IPS-20b (cell line): ENCODE results near the gene RGPD3.
"Not testable (repeated sequence)": the region's sequence is repeated elsewhere in the genome, so short reads cannot be mapped to it uniquely, and the experiment has no call there.

Experiments used
- H3K27ac ChIP-seq: one replicate; pipeline ENCODE4 v1.5.1; 2013; ENCODE audit warnings: low read length
- H3K27me3 ChIP-seq: 2 replicates; pipeline ENCODE4 v1.6.1; 2013; ENCODE audit warnings: mild to moderate bottlenecking, low read length, inconsistent platforms; ENCODE audit not compliant: insufficient read depth
- H3K36me3 ChIP-seq: 2 replicates; pipeline ENCODE4 v1.6.1; 2013; ENCODE audit warnings: low read depth, mild to moderate bottlenecking, inconsistent platforms, low read length, moderate library complexity; ENCODE audit not compliant: insufficient read depth
- H3K4me1 ChIP-seq: 2 replicates; pipeline ENCODE4 v1.6.1; 2013; ENCODE audit warnings: mild to moderate bottlenecking, control low read depth, inconsistent platforms, low read length, moderate library complexity; ENCODE audit not compliant: insufficient read depth
- H3K4me3 ChIP-seq: 2 replicates; pipeline ENCODE4 v1.5.1; 2013; ENCODE audit warnings: mild to moderate bottlenecking, low read length, inconsistent platforms
- H3K9ac ChIP-seq: 2 replicates; pipeline ENCODE4 v1.6.1; 2013; ENCODE audit warnings: low read depth, mild to moderate bottlenecking, inconsistent platforms, low read length, moderate library complexity
- H3K9me3 ChIP-seq: 2 replicates; pipeline ENCODE4 v1.6.1; 2013; ENCODE audit warnings: mild to moderate bottlenecking, low read depth, low read length, inconsistent platforms; ENCODE audit not compliant: insufficient read depth

RGPD3 gene

GRCh38 chr2:106468107-106468506, at the start of gene RGPD3:
Gene RGPD3 (minus strand): TSS chr2:106468413. CDS start chr2:106468288, 125 bp downstream.
- not testable (repeated sequence) for H3K9ac ChIP-seq, H3K27me3 ChIP-seq, H3K9me3 ChIP-seq, H3K36me3 ChIP-seq, H3K4me3 ChIP-seq, H3K27ac ChIP-seq, H3K4me1 ChIP-seq

- Histone ChIP-seq H3K4me3 (no peak overlapping the region), H3K9me3 (no peaks in the 10 kb centered on the region), H3K27me3 (no peaks in the 10 kb centered on the region), H3K4me1 (no peaks in the 10 kb centered on the region), H3K27ac (no peak overlapping the region), H3K36me3 (no peaks in the 10 kb centered on the region), H3K9ac (no peak overlapping the region)
These were observed 49.1 kb upstream of the RGPD3 start for GRCh38 chr2:106517329-106517728.

GRCh38 chr2:106516864-106517263, 48.7 kb upstream of the RGPD3 start:
- H3K36me3 ChIP-seq: no peaks in the 10 kb centered on the region
- H3K9me3 ChIP-seq: no peaks in the 10 kb centered on the region
- H3K9ac ChIP-seq: no peak overlapping the region

DNA sequence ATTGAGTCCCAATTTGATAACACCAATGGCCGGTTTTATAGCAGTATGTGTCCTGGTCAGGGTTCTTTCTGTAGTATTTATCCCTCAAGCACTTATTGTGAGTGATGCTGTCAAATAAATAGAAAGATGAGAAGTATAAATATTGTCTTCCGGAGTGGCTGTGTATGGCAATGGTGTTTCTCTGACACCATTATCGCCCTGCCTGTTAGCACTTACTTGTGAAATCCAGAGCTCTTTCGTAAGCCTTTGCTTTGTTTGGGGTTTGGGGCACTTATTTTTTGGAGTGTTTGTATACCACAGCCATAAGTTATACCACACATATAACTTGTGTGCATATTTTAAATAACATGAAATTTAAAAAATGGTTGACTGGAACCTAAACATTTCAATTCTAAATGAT, 48.2 kb upstream of the RGPD3 start:
- Histone ChIP-seq H3K4me3 (no peak overlapping the region), H3K4me1 (no peaks in the 10 kb centered on the region), H3K9me3 (no peaks in the 10 kb centered on the region), H3K27ac (no peak overlapping the region), H3K9ac (no peak overlapping the region), H3K27me3 (no peaks in the 10 kb centered on the region), H3K36me3 (no peaks in the 10 kb centered on the region)

More at GRCh38 chr2:106516864-106517263, 48.7 kb upstream of the RGPD3 start:
- H3K4me1 ChIP-seq: no peaks in the 10 kb centered on the region
- no peak overlapping the region for H3K27ac ChIP-seq
- no peaks in the 10 kb centered on the region for H3K27me3 ChIP-seq
- H3K4me3 ChIP-seq: no peak overlapping the region

- not testable (repeated sequence) for H3K4me1 ChIP-seq
These were observed 46.6 kb upstream of the RGPD3 start for GRCh38 chr2:106514827-106515226.

GRCh38 chr2:106513391-106513790, 45.2 kb upstream of the RGPD3 start:
- H3K27me3 ChIP-seq, H3K36me3 ChIP-seq, H3K4me1 ChIP-seq, H3K4me3 ChIP-seq, H3K9me3 ChIP-seq, H3K27ac ChIP-seq, H3K9ac ChIP-seq: not testable (repeated sequence)

More at GRCh38 chr2:106514827-106515226, 46.6 kb upstream of the RGPD3 start:
- H3K9me3 ChIP-seq, H3K9ac ChIP-seq, H3K4me3 ChIP-seq, H3K27ac ChIP-seq, H3K36me3 ChIP-seq, H3K27me3 ChIP-seq: not testable (repeated sequence)

DNA sequence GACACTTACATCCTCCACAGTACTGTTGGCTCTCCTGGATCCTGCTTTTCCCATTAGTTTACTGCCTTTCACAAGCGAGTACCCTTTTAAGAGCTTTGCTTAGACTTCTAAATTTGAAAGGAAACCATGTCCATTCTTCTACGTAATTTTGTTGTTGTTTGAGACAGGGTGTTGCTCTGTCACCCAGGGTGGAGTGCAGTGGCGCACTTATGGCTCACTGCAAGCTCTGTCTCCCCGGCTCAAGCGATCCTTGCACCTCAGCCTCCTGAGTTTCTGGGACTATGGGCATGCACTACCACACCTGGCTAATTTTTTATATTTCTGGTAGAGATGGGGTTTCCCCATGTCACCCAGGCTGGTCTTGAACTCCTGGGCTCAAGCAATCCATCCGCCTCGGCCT, 43.7 kb upstream of the RGPD3 start:
- not testable (repeated sequence) for H3K27me3 ChIP-seq, H3K4me3 ChIP-seq, H3K9ac ChIP-seq, H3K36me3 ChIP-seq, H3K27ac ChIP-seq, H3K4me1 ChIP-seq, H3K9me3 ChIP-seq

DNA sequence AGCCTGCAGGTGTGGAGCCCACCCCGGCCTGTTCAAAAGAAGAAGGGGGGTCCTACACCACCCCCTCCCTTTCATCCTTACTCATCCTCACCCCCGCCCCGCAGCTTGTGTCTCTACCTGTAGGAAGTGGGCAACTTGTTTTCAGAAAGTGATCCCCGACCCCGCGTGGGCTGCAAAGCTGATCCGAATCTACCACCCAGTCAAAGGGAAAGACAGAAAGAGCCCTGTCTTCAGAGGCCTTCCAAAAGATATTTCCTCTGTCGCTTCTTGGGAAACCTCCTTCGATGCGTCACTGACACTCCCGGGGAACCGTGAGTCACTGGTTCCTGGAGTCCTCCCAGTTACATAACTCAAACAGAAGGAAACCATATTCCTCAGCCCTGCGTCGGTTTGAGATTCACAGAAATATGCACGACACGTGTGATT, 43.3 kb upstream of the RGPD3 start:
- H3K27me3 ChIP-seq, H3K9me3 ChIP-seq, H3K9ac ChIP-seq, H3K4me3 ChIP-seq, H3K27ac ChIP-seq, H3K4me1 ChIP-seq, H3K36me3 ChIP-seq: not testable (repeated sequence)

DNA sequence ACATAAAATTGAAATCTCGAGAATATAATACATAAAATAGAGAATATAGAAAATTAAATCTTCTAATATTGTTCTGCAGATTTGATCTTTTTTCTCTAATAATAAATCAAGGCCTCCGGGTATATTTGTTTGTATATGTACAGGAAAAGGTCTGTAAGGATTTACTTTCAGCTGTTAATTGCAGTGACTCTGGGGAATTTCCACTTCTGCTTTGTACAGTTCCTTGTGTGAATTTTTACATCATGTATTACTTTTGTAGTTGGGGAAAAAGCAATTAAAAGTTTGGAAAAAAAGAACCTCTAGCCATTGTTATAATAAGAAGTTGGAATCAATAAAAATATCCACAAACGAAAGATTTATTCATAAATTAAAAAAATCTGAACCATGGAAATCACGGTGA, 42.6 kb upstream of the RGPD3 start:
- not testable (repeated sequence) for H3K9me3 ChIP-seq, H3K4me1 ChIP-seq, H3K36me3 ChIP-seq, H3K27me3 ChIP-seq, H3K9ac ChIP-seq, H3K4me3 ChIP-seq, H3K27ac ChIP-seq

GRCh38 chr2:106509374-106509770, 41.2 kb upstream of the RGPD3 start:
- H3K9me3 ChIP-seq, H3K27ac ChIP-seq, H3K4me1 ChIP-seq, H3K27me3 ChIP-seq, H3K9ac ChIP-seq, H3K4me3 ChIP-seq, H3K36me3 ChIP-seq: not testable (repeated sequence)

DNA sequence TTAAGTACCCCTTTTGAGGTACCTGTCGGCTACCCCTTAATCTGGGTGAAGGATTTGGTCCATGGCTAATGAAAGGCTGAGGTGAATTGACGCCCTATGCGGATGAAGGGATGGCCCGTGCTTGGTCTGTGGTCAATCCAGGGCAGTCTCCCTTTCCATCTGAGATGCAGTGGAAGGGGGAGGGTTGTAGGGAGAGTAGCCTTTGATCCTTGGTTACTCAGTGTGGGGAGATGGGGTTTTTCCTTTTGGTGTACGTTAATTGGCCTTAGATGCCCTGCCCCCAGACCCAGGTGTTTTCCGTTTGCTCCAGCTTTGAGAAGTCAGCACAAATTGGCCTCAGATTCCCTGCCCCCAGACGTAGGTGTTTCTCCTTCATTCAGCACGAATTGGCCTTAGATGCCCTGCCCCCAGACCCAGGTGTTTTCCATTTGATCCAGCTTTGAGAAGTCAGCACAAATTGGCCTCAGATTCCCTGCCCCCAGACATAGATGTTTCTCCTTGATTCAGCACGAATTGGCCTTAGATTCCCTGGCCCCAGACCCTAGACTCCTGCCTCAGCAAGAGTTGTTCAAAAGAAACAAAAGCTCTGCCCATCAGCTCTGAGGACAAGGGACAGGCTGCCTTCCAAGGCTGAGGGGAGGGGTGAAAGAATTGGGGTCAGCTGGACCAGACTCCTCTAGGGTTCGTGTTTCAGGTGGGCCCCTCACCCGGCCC, 40.6 kb upstream of the RGPD3 start:
- not testable (repeated sequence) for H3K36me3 ChIP-seq, H3K27me3 ChIP-seq, H3K4me1 ChIP-seq, H3K4me3 ChIP-seq, H3K9ac ChIP-seq, H3K9me3 ChIP-seq, H3K27ac ChIP-seq

DNA sequence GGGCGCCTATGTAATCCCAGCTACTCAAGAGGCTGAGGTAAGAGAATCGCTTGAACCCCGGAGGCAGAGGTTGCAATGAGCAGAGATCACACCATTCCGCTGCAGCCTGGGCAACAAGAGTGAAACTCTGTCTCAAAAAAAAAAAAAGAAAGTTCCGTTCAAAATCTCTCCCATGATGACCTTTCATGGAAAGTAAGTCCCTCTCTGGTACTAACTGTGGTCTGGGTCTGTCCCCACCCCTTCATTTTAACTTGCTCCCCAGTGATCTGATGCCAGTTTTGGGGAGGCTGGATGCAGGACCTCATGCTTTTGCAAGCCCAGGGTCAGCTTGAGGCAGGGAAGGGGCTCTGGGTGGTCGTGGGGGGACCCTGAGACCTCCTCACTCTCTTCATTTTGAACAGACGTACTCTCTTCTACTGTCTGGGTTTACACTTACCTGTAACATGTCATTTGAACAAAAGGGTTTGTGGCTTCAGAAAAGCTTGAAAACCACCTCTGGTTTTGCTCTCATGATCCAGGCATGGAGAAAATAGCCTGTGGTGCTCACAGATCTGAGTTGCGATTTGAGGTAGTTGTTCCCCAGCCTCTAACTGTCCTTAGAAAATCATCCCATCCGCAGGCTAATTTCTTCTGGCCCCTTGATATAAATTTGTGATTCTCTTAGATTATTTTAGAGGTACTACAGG, 37.9 kb upstream of the RGPD3 start:
- not testable (repeated sequence) for H3K27ac ChIP-seq, H3K4me1 ChIP-seq, H3K4me3 ChIP-seq, H3K27me3 ChIP-seq, H3K9ac ChIP-seq, H3K9me3 ChIP-seq, H3K36me3 ChIP-seq
